GM18858 (cell line): ENCODE measurements around the gene URM1.

Source experiments
- ATAC-seq: cut with Tn5 transposase; IDR thresholded peaks from one replicate; pipeline ENCODE4 v1.9.1; 2021; ENCODE audit not compliant: unreplicated experiment

URM1 gene

GRCh38 chr9:128384801-128385495, 13.8 kb downstream of the URM1 start:
- no peak for ATAC-seq

GRCh38 chr9:128385496-128386460, 14.6 kb downstream of the URM1 start:
- no peak for ATAC-seq

DNA sequence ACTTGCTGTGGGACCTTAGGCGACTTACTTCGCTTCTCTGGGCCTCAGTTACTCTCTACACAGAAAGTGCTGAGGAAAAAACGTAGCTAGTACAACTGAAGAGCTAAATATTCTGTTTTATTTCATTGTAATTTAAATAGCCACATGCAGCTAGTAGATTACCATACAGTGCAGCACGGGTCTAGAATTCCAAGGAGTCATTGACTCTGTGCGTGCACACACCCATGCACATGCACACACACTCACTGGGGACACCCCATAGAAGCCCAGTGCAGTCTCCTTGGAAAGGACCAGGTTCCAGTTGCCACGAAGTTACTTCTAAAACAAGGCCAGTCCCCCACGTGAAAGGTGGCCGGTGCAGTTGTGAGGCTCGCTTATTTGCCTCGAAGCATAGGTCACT, 17.0 kb downstream of the URM1 start:
- ATAC-seq = no peak

DNA sequence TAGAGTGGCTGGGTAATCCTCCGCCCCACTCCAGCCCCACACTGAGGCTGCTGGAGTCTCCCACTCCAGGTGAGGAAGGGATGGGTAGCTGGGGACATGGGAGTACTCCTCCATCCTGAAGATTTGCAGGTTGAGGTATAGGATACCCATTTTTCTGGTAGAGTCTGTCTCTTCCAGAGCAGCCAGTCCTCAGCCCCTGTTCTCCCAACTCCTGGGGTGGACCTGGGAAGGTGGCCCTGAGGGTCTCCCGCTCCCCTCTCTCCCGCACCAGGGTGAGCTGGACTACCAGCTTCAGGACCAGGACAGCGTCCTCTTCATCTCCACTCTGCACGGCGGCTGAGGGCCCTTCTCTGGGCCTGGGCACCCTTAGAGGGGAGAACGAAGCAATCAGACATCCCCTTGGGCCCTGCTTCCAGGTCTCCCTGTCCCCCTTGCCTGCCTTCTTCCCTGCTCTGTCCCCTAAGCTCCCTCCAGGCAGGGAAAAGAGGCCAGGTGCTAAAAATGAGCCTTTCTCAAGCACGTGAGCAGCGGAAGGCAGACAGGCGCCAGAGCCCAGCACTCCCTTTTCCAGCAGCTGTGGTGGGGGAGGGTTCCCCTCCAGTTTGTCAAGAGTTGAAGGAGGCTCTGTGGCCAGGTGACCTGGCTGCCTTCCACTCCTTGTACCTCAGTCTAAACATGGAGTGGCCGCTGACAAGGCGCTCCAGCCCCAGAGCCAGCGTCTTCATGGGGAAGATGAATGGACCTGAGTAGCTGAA, 18.4 kb downstream of the URM1 start:
- ATAC-seq = no peak

- ATAC-seq = no peak
Measured at GRCh38 chr9:128390150-128390812, 19.1 kb downstream of the URM1 start.

DNA sequence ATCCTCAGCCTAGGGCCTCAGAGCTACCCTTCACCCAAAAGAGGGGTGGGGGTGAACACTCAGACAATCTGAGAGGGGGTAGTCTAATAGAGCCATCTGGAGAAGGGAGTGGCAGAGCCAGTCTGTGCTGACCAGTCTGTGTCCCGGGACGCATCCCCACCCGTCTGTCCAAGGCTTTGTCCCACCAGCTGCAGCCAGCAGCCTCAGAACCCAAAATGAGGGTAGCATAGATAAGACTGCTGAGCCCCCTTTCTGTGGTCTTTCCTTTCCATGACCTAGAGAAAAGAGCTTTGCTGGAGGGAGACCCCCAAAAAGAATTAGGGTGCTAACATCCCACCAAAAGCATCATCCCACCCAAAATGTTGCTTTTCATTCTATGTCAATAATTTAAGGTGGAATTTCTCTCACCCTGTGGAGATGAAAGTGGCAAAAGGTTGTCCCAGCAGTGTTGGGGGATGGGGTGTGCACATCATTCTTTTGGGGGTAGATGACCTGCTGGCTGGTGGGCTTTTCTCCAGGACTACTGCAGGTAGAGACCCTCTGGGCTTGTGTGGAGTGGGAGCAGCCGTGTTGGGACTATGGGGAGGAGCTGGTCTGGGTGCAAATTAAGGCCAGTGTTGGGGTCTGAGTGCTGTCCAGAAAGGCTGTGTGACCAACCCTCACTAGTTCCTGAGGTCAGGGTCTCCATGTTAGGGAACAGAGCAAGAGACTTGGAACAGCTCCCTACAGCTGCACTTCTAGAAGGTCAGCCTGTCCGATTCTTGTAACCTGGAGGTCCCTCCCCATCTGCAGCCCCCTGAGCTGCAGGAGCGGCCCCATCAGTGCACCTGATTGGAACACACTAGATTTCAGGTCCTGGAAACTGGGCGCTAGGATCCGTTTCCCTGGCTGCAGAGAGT, 19.9 kb downstream of the URM1 start:
- ATAC-seq = no peak

GRCh38 chr9:128391956-128392301, 20.8 kb downstream of the URM1 start:
- no peak for ATAC-seq

DNA sequence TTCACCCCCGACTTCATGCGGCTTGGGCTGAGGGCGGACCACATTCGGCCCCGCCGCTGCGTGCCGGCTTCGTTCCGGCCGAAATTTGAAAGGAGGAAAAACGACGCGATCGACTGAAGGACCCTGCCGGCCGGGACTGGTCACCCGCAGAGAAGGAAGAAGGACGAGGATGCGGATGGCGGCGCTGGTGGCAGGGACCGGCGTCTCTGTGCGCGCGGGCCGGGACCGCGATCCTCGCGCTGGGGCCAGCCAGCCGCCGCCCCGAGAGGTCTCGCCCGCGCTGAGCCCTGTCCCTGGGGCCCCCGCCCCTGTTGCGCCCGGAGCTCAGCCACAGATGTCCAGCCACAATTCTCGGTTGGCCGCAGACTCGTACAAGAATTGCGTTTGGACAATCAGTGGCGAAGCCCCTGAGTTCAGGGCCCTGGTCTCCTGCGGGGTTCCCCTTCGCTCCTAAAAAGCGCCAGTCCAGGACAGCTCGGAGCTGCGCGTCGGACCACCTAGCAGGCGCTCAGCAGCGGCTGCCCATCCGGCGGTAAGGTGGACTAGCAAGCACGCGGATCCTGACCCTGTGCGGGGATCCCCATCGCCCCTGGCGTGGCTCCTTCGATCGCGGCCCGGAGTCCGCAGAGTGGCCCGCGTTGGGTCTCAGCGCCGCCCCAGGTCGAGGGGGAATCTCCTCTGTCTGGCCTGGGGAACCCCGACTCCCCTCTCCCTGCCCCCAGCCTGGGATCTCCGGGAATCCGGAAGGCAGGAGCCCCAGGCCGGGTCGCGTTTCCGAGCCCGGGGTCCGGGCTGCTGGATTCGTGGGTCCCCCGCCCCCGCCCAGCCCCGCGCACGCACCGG, 21.3 kb downstream of the URM1 start:
- no peak for ATAC-seq

- no peak for ATAC-seq
Measured at GRCh38 chr9:128393145-128393775, 22.1 kb downstream of the URM1 start.

DNA sequence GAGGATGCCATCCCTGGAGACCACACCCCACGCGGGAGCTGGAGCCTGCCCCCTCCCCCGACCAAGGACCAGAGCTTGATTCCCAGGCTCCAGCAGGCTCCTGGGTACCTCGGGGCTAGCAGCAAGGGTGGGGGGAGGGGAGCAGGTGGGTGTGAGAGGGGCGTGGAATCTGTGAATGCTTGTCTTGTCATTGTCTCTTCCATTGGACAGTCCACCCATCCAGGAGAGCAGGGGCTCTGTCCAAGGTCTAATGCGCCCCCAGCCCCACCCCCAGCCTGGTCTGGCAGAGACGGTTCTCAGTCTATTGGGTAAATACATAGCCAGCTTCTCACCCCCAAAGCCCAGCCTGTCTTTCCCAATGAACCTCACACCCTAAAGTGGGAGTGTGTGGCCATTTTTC, 22.8 kb downstream of the URM1 start:
- no peak for ATAC-seq

- no peak for ATAC-seq
Measured at GRCh38 chr9:128394379-128395168, 23.4 kb downstream of the URM1 start.

DNA sequence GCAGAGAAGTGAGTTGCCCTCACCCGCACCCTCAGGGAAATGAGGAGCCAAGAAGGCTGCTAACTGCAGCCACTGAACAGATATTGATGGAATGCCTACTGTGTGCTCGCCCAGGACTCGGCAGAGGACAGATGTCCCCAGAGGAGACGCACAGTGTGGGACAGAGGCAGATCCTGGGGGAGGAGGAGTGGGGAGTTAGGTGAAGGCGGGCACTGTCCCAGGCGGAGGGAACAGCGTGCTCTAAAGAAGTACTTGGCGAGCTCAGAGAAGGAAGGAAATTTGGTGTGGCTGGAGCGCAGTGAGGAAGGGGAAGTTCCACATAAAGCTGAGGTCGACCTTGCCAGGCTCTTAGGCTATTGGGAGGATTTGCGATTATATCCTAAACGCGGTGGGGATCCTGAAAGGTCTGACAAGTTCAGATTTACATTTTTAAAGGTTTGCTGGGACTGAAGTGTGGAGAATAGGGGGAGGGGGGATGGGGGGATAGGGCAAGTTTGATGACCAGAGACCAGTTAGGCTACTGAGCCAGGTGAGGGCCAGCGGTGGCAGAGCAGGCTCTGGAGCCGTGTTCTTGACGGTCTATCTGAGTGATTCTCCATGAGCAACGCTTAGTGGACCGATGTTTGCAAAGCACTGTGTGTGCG, 25.9 kb downstream of the URM1 start:
- ATAC-seq = no peak

DNA sequence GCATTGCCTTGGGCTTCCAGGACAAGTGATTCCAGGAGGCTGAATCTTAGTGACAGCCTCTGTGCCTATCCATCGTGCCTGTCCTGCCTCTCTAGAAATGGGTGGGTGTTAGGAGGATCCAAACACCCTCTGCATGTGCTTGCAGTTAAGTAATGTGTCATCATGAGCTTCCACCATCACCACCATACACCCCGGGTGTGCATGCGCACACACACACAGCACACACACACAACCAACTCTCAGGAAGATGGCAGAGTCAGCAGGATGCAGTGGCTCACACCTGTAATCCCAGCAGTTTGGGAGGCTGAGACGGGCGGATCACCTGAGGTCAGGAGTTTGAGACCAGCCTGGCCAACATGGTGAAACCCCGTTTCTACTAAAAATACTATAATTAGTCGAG, 26.7 kb downstream of the URM1 start:
- ATAC-seq = no peak

GRCh38 chr9:128399861-128400260, 28.7 kb downstream of the URM1 start:
- ATAC-seq = no peak

DNA sequence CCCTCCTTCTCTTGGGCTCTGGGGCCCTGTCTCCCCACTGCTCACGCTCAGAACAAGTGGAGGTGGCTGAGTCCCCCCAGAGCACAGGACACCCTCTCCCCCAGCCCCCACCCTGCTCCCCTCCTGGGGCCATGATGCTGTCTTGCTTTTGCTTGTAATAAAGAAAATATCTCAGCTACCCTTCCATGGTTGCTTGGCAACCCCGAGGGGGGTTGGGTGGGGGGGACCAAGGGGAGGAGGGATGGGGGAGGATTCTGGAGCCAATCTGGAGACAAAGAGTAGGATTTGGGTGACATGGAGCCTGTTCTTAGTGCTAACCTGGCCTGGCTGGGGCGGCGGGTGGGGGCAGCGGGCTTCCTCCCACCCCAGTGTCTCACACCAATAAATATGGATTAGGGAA, 33.4 kb downstream of the URM1 start:
- ATAC-seq = no peak

DNA sequence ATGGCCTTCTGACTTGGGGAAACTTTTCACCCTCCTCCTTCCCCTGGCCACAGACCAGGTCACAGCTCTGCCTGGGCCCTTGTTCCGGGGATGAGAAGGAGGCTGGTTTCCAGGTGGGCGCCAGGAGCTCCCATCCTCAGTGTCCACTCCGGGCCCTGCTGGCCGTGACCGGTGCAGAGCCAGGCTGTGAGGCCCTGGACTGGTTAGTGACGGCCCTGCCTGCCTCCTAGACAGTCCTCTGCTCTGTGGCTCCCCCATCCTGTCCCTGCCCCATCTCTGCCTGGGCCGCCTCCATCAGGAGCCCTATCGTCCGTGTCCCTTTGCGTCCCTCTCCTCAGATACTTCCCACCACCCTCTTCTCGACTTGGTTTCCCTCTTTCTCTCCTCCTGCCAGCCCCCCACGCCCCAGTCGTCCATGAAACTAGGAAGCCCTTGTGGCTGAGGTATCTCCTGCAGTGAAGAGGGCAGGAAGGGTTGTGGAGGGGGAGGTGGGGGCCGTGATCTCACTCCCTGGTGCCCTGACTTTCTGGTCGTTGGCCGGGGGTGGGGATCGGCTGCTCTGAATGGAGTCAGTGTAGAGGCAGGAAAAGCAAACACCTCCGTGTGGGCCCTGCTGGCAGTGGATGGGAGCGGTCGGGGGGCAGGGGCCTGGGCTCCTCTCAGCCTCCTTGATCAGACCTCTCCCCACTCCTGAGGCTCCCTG, 34.1 kb downstream of the URM1 start:
- no peak for ATAC-seq

DNA sequence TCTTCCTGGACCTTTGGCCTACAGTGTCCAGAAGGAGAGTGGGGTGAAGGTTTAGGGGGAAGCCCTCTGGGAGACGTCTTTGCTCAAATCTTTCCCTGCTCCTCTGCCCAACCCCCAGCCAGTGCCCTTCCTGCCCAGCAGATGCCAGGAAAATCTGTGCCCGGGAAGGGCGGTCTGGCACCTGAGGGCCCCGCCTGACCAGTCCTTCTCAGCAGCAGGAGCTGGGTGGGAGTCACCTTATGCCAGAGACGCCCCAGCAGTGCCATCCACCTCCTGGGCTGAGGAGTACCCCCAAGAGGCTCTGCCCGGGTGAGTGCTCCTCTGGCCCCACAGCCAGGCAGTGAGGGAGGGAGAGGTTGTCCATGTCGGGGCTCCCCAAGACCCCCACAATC, 34.6 kb downstream of the URM1 start:
- ATAC-seq = no peak
